NCI-H2196 (cell line): Measurements from ENCODE around the gene PEAK1.
A peak's percentile ranks its signal among the peaks of the same experiment; 100 is the strongest.
"Not testable (repeated sequence)": the region's sequence is repeated elsewhere in the genome, so short reads cannot be mapped to it uniquely, and the experiment has no call there.

Experiments used
- DNase-seq: peaks from one replicate; lab custom pipeline; 2025; ENCODE audit not compliant: unreplicated experiment; lab: John Stamatoyannopoulos, UW

PEAK1 gene

DNA sequence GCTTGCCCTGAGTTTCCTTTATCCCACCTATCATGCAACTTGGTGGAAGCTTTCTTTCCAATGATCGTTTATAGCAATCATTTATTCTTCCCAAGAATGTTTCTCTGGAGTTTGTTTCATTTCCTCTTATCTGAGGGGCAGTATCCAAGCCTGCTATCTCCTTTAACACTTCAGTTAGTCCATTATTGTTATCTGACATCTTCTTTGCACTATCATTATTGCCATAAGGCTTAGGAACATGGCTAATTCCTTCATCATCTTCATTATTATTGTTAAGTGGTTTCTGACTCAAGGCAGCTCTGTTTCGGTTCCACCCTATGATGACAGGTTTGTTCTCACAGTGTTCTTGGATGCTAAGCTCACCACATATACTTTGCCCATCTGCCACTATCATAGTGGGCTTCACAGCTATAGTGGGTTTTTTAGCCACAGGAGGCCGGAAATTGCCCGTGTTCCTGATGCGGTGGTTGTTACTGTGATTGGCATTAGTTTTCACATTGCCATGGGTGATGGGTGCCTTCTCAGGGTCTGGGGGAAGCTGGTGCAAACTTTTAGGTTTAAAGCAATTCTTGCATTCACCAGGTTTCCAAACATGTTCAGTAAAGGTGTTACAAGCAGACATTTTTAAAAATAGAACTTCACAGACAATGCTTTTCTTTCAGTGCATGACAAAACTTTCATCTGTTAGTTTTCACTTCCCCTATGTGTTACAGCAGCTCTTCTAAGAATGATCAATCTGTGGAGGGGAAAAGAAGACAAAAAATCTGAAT, 238.4 kb downstream of the PEAK1 start:
- no peak for DNase-seq

DNA sequence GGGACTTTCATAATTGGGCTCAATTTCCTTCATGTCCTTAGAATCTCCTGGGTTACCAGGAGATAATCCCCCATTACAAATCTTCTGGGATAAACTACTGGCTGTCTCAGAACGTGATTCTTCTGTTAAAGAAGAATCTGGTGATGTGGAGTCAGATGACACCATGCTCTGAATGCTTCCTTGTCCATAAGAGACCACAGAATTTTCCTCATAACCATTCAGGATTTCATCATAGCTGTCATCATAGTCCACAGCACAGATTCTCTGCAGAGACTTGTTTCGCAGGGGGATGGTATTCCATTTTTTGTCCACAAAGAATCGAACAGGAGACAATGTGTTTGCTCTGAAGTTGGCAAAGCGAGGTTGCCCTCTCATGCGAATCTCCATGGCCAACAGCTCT, 239.1 kb downstream of the PEAK1 start:
- DNase-seq, result no peak

DNA sequence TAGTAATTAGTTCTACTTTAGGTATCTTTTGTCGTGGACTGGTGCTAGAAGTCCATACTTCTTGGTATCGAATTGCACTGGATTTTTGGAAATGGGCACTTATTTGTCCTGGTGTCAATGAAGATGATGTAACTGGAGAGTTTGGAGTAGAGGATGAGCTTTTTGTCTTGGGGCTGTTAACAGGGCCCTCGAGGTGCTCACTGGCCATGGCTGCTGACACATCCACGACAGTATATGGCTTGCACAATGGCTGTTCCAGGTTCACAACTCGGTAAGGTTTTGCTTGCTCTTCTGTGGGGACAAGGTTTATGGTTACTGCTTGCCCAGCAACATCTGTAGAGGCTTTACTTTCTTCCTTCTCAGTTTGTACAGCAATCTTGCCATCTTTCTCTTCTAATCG, 239.6 kb downstream of the PEAK1 start:
- DNase-seq, result no peak

DNA sequence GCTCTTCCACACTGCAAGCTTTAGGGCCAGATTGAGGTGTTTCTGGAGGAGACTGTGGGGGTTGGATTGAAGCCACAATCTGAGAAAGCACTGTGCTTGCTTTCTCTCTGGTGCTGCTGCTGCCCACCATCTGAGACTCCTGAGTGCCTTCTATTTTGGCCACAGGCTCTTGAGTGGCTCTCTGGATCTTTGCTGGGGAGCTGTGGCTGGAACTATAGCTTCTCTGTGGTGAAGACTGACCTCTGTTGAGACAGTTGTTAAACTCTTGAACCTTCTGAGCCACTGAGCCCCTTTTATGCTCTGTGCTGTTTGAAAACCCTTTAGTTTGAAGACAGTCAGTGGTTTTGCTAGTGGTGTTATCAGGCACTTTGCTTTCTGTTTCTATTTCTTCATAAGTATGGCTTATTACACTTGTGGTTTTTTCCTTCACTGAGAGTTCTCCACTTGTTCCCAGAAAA, 240.3 kb downstream of the PEAK1 start:
- no peak for DNase-seq

DNA sequence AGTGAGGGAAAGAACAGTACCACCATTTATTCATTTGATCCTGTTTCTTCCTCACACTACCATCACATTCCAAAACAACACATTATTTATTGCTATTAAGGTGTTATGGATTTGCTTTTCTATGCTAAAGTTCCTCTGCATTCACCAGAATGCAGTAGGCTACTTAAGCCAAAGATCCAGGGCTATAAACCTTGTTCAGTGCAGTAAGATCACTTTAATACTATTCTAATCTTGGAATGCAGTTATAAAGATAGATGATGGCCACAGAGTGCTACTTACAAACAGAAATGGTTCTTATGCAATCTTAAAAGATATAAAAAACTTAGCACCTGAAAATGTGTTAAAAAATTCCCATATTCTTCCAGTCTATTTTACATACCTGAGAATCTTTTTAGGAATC, 241.5 kb downstream of the PEAK1 start:
- no peak for DNase-seq

GRCh38 chr15:77176148-77176547, 243.8 kb downstream of the PEAK1 start:
- DNase-seq, result not testable (repeated sequence)

DNA sequence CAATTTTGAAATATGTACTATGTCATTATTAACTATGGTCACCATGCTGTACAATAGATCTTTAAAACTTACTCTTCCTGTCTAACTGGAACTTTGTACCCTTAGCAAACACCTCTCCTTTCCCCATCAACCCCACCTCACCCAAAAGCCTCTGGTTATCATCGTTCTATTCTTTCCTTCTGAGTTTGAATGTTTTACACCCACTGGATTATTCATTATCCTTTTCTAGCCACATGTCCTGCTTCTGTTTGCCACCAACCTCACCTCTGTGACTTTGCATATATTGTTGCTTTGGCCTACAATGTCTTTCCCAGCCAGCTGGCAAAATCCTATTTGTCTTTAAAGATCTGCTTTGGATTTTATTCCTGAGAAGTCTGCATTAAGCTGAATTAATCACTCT, 246.4 kb downstream of the PEAK1 start:
- DNase-seq, result no peak

- no peak for DNase-seq
Measured at GRCh38 chr15:77171221-77171967, 248.5 kb downstream of the PEAK1 start.

DNA sequence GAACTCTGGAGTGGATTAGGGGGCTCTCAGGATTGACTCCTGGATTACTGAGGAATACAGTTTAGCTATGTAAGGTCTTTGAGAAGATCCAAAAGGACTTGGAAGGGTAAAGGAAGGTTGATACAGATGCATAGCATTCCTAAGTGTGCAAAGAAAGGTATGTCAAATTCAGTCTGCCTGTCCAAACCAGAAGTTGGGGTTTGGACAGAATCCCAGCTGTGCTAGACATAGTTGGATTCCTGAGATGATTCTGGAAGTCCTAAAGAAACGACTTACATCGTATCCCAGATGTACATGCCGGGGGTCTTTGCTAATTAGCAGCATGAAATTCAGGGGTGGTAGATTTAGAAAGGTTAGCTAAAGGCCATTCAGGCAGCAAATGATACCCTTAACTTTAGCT, 251.3 kb downstream of the PEAK1 start:
- DNase-seq, result no peak

DNA sequence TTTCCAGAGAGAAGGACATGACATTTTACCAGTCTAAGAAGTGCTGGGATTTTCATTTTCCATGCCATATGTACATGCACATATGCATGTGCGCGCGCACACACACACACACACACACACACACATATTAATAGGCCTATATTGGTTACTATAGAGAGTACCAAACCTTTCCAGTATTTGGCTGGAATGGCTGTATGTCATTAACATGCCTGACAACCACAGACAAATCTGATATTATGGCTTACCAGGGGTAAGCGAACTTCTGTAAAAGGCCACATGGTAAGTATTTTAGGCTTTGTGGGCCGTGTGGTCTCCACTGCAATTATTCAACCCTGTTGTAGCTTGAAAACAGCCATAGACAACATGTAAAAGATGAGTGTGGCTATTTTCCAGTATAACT, 251.8 kb downstream of the PEAK1 start:
- no peak for DNase-seq

DNA sequence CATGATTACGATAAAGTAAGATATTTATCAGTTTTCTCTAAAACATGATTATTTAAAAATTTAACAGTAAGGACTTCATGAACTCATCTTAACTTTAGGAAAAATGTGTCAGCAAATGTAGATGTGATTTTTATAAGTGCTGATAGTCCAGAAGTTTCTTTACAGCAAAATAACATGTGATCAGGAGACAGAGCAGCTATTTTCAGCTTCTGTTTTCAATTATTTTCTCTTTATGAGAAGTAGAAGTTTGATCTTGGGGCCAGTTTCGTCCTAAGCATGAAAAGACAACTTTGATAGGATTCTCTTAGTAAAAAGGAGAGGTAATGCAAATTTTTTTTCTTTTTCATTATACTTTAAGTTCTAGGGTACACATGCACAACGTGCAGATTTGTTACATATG, 252.5 kb downstream of the PEAK1 start:
- no peak for DNase-seq

GRCh38 chr15:77163781-77164384, 256.0 kb downstream of the PEAK1 start:
- DNase-seq, result no peak

DNA sequence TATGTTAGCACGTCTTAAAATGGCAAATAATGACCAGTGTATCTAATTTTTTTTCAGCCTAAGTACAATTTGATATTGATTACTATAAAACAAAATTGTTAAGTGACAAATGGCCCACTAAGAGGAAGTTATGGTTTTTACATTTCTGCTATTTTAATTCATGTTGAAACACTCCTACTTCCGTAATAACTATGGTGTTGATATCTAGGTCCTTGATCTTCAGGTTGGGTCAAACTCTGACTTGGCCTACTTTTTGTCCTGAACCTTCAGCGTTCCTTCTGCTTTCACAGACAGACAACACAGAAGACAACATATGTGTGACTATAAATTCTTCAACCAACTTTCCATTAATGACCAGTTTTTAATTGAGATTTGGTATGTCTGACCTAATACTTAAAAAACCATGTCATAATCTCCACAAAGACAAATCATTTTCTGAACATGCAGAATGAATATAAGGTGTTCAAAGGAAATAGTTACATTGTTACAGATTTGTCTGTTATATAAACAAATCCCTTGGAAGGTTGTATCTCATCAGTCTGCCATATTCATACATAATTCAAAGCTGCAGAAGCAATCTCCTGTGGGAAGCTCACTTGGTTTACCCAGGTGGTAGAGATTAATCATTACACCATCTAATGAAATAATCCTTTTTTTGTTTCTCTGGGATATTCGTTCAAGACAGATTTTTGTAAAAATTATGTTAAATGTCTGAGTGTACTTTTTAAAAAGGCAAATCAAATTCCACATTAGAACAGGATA, 256.9 kb downstream of the PEAK1 start:
- no peak for DNase-seq

DNA sequence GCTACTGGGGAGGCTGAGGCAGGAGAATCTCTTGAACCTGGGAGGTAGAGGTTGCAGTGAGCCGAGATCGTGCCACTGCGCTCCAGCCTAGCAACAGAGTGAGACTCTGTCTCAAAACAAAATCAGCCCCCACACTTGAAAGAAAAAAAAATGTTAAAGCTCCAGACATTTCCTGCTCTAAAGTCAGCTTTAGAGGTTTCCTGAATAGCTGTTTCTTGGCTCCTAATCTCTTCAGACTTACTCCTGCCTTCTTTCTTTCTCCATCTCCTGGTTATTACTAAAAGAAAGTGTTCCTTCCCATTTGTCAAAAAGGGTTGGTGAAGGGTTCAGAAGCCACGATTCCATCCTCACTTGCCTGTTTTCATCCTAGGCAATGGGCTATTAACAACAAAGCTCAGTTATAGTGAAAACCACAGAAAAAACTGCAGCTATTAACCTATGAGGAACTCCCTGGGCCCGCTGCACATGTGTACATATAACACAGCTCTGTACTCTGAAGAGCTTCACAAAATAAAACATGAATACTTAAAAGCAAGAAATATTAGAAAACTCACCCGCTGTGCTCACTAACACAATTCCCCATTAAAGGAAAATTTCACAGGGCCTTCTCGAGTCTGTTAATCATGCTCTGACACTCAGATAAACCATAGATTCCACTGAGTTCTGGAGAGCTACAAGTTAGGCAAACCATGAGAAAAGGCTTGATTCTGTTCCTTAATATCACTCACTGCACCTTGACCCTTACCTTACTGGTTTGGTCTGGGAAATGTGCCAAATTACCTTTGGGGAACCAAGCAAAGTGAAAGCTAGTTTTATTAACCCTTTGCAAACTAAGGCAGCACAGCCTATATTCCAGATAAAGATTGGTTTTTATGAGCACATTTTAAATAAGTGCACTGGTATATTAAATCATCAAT, 259.1 kb downstream of the PEAK1 start:
- peak; percentile 34 for DNase-seq

GRCh38 chr15:77156000-77156399, 263.9 kb downstream of the PEAK1 start:
- DNase-seq, result not testable (repeated sequence)

DNA sequence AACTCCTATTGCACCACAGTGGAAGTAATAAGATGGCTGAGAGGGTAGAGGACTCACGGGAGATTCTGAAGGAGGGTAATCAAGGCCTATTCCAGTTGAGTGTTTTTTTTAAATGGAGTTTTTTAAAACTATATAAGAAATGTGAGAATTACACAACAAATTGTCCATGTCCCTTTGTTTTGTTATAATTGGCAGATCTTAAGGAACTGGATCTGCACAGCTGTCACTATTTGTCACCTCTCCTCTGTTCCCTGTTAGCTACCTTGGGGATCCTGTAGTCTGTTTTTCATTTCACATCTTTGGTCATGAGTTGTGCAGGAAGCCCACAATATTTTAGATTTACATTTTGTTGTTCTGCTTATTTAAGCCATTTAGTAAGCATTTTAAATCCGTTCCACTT, 271.7 kb downstream of the PEAK1 start:
- no peak for DNase-seq

DNA sequence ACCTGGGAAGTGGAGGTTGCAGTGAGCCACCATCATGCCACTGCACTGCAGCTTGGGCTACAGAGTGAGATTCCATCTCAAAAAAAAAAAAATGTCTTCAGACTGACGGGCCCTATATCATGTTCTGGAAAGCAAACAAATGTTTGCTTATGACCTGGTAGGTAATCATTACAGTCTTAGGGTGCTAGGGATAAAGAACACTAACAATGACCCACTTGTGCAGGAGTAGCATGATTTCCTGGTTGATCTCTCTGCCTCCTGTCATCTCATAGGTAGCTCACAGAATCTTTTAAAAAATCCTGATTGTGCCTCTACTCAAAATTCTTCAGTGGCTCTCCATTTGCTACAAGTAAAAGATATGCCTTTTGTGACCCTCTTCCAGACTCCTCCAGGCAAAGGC, 274.5 kb downstream of the PEAK1 start:
- no peak for DNase-seq

- DNase-seq, result no peak
Measured at GRCh38 chr15:77144492-77145070, 275.3 kb downstream of the PEAK1 start.

DNA sequence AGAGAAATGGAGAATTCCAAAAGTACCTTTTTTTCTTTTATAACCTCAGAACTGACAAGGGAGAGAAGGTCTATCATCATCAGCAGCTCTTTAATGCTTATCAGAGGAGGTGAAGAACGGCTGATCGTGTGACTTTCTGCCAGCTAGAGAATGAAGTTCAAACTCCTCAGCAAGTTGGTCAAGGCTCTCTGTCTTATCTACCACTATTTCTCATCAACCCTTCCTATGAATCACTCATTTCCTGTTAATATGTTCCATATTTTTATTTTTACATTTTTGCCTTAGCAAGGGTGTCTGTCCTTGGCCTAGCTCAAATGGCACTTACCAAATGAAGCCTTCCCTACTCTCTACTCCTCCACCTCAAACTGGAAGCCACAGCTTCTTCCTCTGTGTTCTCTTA, 275.9 kb downstream of the PEAK1 start:
- no peak for DNase-seq

GRCh38 chr15:77143616-77144015, 276.3 kb downstream of the PEAK1 start:
- DNase-seq, result no peak
